Spleen (tissue), 7 donors: ENCODE data around the gene ACER3.

Source experiments
- POLR2A ChIP-seq, 3 donors: fragments of 450-650 bp; IDR thresholded peaks; one replicate each; pipeline ENCODE4 v1.5.1; 2017; ENCODE audit warnings: antibody characterized with exemption in 3 of 3, mild to moderate bottlenecking in 1 of 3
- POLR2AphosphoS5 ChIP-seq, 3 donors: sonication (generic); formaldehyde crosslinking; IDR thresholded peaks; one replicate each; pipeline ENCODE4 v1.5.1; 2017; ENCODE audit warnings: antibody characterized with exemption in 3 of 3
- TF ChIP-seq, protein P1 (sequence below), 11 experiments: fragments of 200-600 bp in 7 of 11; fragments of 450-650 bp in 4 of 11; sonication (generic) in 4 of 11; IDR thresholded peaks in 8 of 11; conservative IDR thresholded peaks in 3 of 11; 1 replicate in 7 of 11; 2 replicates in 4 of 11; pipeline versions ENCODE4 v1.4.0 to v1.8.0; 2016 to 2021; ENCODE audit warnings: antibody characterized with exemption in 11 of 11, inconsistent platforms in 4 of 11, mild to moderate bottlenecking in 1 of 11
- donor health status: DM: no; HTN: no; CAD: no; lungs with moderate emphysema.
- donor health status: DM: no; HTN: no; CAD: no.
- donor health status: DM: no; HTN: no; CAD: no.

DNA sequence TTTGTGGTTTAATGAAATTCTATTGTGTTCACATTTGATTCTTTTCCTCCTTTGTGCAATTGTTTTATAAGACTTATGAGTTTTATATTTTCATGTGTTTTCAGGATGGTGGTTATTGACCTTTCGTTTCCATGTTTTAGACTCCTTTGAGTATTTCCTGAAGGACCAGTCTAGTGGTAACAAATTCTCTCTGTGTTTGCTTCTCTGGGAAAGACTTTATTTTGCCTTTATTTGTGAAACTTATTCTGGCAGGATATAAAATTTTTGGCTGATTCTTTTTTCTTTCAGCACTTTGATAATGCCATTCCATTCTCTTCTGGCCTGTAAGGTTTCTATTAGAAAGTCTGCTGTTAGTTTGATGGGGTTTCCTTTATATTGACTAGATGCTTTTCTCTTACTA is 83.5 kb downstream of the ACER3 start:
- TF ChIP-seq, protein P1, sequence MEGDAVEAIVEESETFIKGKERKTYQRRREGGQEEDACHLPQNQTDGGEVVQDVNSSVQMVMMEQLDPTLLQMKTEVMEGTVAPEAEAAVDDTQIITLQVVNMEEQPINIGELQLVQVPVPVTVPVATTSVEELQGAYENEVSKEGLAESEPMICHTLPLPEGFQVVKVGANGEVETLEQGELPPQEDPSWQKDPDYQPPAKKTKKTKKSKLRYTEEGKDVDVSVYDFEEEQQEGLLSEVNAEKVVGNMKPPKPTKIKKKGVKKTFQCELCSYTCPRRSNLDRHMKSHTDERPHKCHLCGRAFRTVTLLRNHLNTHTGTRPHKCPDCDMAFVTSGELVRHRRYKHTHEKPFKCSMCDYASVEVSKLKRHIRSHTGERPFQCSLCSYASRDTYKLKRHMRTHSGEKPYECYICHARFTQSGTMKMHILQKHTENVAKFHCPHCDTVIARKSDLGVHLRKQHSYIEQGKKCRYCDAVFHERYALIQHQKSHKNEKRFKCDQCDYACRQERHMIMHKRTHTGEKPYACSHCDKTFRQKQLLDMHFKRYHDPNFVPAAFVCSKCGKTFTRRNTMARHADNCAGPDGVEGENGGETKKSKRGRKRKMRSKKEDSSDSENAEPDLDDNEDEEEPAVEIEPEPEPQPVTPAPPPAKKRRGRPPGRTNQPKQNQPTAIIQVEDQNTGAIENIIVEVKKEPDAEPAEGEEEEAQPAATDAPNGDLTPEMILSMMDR (IDR thresholded peaks at IDR 0.05 in 8 of 11, conservative IDR thresholded peaks at IDR 0.05 in 3 of 11), result no peak
- no peak for TF ChIP-seq POLR2AphosphoS5 (IDR thresholded peaks at IDR 0.05)
- no peak for TF ChIP-seq POLR2A (IDR thresholded peaks at IDR 0.05)
